ENCODE data around the gene FAM204A.

Gene FAM204A

GRCh38 chr10:118370499-118370898 lies 28.4 kb upstream of the FAM204A start:
- Histone ChIP-seq H3K4me3 (replicated peaks; ENCODE audit: low read depth, low read length) (no peak overlapping the region), H3K27me3 (replicated peaks; ENCODE audit: control insufficient read depth, insufficient read depth, low read length) (no peaks in the 10 kb centered on the region; the same call in 1 of the 2 replicates), H3K36me3 (ENCODE audit: control insufficient read depth, insufficient read depth, low read length) (no peaks in the 10 kb centered on the region)
- no peak for TF ChIP-seq CTCF (IDR thresholded peaks at IDR 0.05; ENCODE audit: insufficient read depth, low read length, poor library complexity, severe bottlenecking)
- no peak for DNase-seq (ENCODE audit: extremely low read depth, insufficient read length)

- no peaks in the 10 kb centered on the region; the same call in 1 of the 2 replicates for H3K27me3 ChIP-seq (replicated peaks; ENCODE audit: control insufficient read depth, insufficient read depth, low read length)
- H3K4me3 ChIP-seq (replicated peaks; ENCODE audit: low read depth, low read length), result no peak overlapping the region
- no peak for DNase-seq (ENCODE audit: extremely low read depth, insufficient read length)
- no peaks in the 10 kb centered on the region for H3K36me3 ChIP-seq (ENCODE audit: control insufficient read depth, insufficient read depth, low read length)
- no peak for TF ChIP-seq CTCF (IDR thresholded peaks at IDR 0.05; ENCODE audit: insufficient read depth, low read length, poor library complexity, severe bottlenecking)
Observed at GRCh38 chr10:118369641-118370205, 27.6 kb upstream of the FAM204A start.

GRCh38 chr10:118365702-118366101 lies 23.6 kb upstream of the FAM204A start:
- DNase-seq (ENCODE audit: extremely low read depth, insufficient read length), result no peak
- TF ChIP-seq CTCF (IDR thresholded peaks at IDR 0.05; ENCODE audit: insufficient read depth, low read length, poor library complexity, severe bottlenecking), result no peak
- Histone ChIP-seq H3K27me3 (replicated peaks; ENCODE audit: control insufficient read depth, insufficient read depth, low read length) (no peaks in the 10 kb centered on the region; the same call in 1 of the 2 replicates), H3K36me3 (ENCODE audit: control insufficient read depth, insufficient read depth, low read length) (no peaks in the 10 kb centered on the region), H3K4me3 (replicated peaks; ENCODE audit: low read depth, low read length) (no peak overlapping the region)

- H3K4me3 ChIP-seq (replicated peaks; ENCODE audit: low read depth, low read length), result no peak overlapping the region
- DNase-seq (ENCODE audit: extremely low read depth, insufficient read length), result no peak
- no peak for TF ChIP-seq CTCF (IDR thresholded peaks at IDR 0.05; ENCODE audit: insufficient read depth, low read length, poor library complexity, severe bottlenecking)
Observed at GRCh38 chr10:118362103-118362502, 20.0 kb upstream of the FAM204A start.

GRCh38 chr10:118358327-118358726 lies 16.2 kb upstream of the FAM204A start:
- DNase-seq (ENCODE audit: extremely low read depth, insufficient read length), result no peak
- Histone ChIP-seq H3K36me3 (ENCODE audit: control insufficient read depth, insufficient read depth, low read length) (no peaks in the 10 kb centered on the region), H3K4me3 (replicated peaks; ENCODE audit: low read depth, low read length) (no peak overlapping the region), H3K27me3 (replicated peaks; ENCODE audit: control insufficient read depth, insufficient read depth, low read length) (no peaks in the 10 kb centered on the region)
- TF ChIP-seq CTCF (IDR thresholded peaks at IDR 0.05; ENCODE audit: insufficient read depth, low read length, poor library complexity, severe bottlenecking), result no peak

More at GRCh38 chr10:118362103-118362502, 20.0 kb upstream of the FAM204A start:
- H3K36me3 ChIP-seq (ENCODE audit: control insufficient read depth, insufficient read depth, low read length), result no peaks in the 10 kb centered on the region
- no peaks in the 10 kb centered on the region for H3K27me3 ChIP-seq (replicated peaks; ENCODE audit: control insufficient read depth, insufficient read depth, low read length)

GRCh38 chr10:118357841-118358240 lies 15.7 kb upstream of the FAM204A start:
- Histone ChIP-seq H3K4me3 (replicated peaks; ENCODE audit: low read depth, low read length) (no peak overlapping the region), H3K27me3 (replicated peaks; ENCODE audit: control insufficient read depth, insufficient read depth, low read length) (no peaks in the 10 kb centered on the region), H3K36me3 (ENCODE audit: control insufficient read depth, insufficient read depth, low read length) (no peaks in the 10 kb centered on the region)
- no peak for TF ChIP-seq CTCF (IDR thresholded peaks at IDR 0.05; ENCODE audit: insufficient read depth, low read length, poor library complexity, severe bottlenecking)
- DNase-seq (ENCODE audit: extremely low read depth, insufficient read length), result no peak

All from GM06990 (cell line).